Naive thymus-derived CD4-positive, alpha-beta T cell (primary cell): ENCODE results near the gene IL10RB. TPM values are rescaled to one million over a fixed set of nuclear protein-coding genes. Genes with fewer than 3 reads are reported as not detected.

ENCODE experiments used
- ATAC-seq: fragments of 150-1000 bp; cut with Tn5 transposase; 2 replicates; pipeline ENCODE4 v1.10.0; 2021; ENCODE audit warnings: mild to moderate bottlenecking, moderate library complexity
- CTCF ChIA-PET: fragments of 350-600 bp; sonication (Branson Sonifier 250); formaldehyde crosslinking; loops from one replicate; lab custom pipeline; 2021; ENCODE audit warnings: antibody characterized with exemption; lab: Charles Lee
- POLR2A ChIA-PET: fragments of 350-600 bp; sonication (Branson Sonifier 250); formaldehyde crosslinking; loops from one replicate; lab custom pipeline; 2021; ENCODE audit warnings: antibody characterized with exemption, inconsistent platforms; lab: Charles Lee
- DNase-seq, 9 donors: peaks; one replicate each; pipeline versions ENCODE4 v3.0.0 to v3.0.0-alpha.2; 2020 to 2022; ENCODE audit warnings: mixed read lengths in 1 of 9
- H3K27ac ChIP-seq: one replicate; pipeline ENCODE4 v1.7.0; 2013; ENCODE audit warnings: mild to moderate bottlenecking, low read depth, low read length, moderate library complexity
- H3K27me3 ChIP-seq, 2 donors: one replicate each; pipeline ENCODE4 v1.7.0; 2013; ENCODE audit warnings: low read length in 2 of 2, mild to moderate bottlenecking in 2 of 2, moderate library complexity in 2 of 2; ENCODE audit not compliant: control insufficient read depth in 2 of 2, insufficient read depth in 2 of 2
- H3K36me3 ChIP-seq, 3 experiments: 1 replicate in 2 of 3; 2 replicates in 1 of 3; pipeline ENCODE4 v1.7.0; 2013; ENCODE audit warnings: low read length in 3 of 3, mild to moderate bottlenecking in 3 of 3, moderate library complexity in 1 of 3; ENCODE audit not compliant: insufficient read depth in 3 of 3, control insufficient read depth in 2 of 3
- H3K4me1 ChIP-seq, 2 donors: one replicate each; pipeline ENCODE4 v1.7.0; 2013; ENCODE audit warnings: low read length in 2 of 2, mild to moderate bottlenecking in 2 of 2, moderate library complexity in 1 of 2; ENCODE audit not compliant: control insufficient read depth in 2 of 2, insufficient read depth in 2 of 2
- H3K4me3 ChIP-seq: 2 replicates; pipeline ENCODE4 v1.7.0; 2013; ENCODE audit warnings: mild to moderate bottlenecking, low read length
- H3K9me3 ChIP-seq, 3 experiments: 1 replicate in 2 of 3; 2 replicates in 1 of 3; pipeline ENCODE4 v1.7.0; 2013; ENCODE audit warnings: low read length in 3 of 3; ENCODE audit not compliant: control insufficient read depth in 2 of 3
- H3K27ac Mint-ChIP-seq, 9 donors: one replicate each; pipeline ENCODE4 v1.8.0; 2020 to 2022; ENCODE audit warnings: mixed read lengths in 9 of 9, mild to moderate bottlenecking in 8 of 9, moderate library complexity in 5 of 9, inconsistent platforms in 2 of 9
- H3K27me3 Mint-ChIP-seq, 5 donors: one replicate each; pipeline ENCODE4 v1.8.0; 2021 to 2022; ENCODE audit warnings: mixed read lengths in 5 of 5, mild to moderate bottlenecking in 1 of 5
- H3K36me3 Mint-ChIP-seq, 5 donors: one replicate each; pipeline ENCODE4 v1.8.0; 2020 to 2022; ENCODE audit warnings: mixed read lengths in 5 of 5, mild to moderate bottlenecking in 3 of 5, inconsistent platforms in 1 of 5
- H3K4me1 Mint-ChIP-seq, 7 donors: one replicate each; pipeline ENCODE4 v1.8.0; 2020 to 2022; ENCODE audit warnings: mixed read lengths in 7 of 7, mild to moderate bottlenecking in 3 of 7, inconsistent platforms in 1 of 7
- H3K4me3 Mint-ChIP-seq, 10 donors: one replicate each; pipeline ENCODE4 v1.8.0; 2020 to 2022; ENCODE audit warnings: mild to moderate bottlenecking in 10 of 10, mixed read lengths in 10 of 10, moderate library complexity in 6 of 10, inconsistent platforms in 2 of 10
- H3K9me3 Mint-ChIP-seq, 11 donors: one replicate each; pipeline ENCODE4 v1.8.0; 2020 to 2022; ENCODE audit warnings: mixed read lengths in 11 of 11, mild to moderate bottlenecking in 4 of 11, inconsistent platforms in 1 of 11, moderate library complexity in 1 of 11
- intact Hi-C, 2 donors: fragments of 100-400 bp; cut with micrococcal nuclease; formaldehyde crosslinking; loops; one replicate each; pipeline ENCODE4 v1.15.1; 2023
- polyA plus RNA-seq, 2 donors: library from polyadenylated mRNA; unstranded; fragments of 300-500 nt; fragmentation: Illumina TruSeq; gene quantifications; one replicate each; pipeline ENCODE4 v1.2.3, GENCODE V29; 2021
- total RNA-seq, 6 experiments: library from RNA in 5 of 6; stranded (reverse) in 5 of 6; gene quantifications; 1 replicate in 5 of 6; 2 replicates in 1 of 6; pipeline ENCODE4 v1.2.3 and lab custom pipeline; 2021 to 2026

Gene IL10RB
- total and polyA plus RNA-seq, 7 experiments from 2014 or later = 17.6 to 51.4 (median 33.3) TPM

DNA sequence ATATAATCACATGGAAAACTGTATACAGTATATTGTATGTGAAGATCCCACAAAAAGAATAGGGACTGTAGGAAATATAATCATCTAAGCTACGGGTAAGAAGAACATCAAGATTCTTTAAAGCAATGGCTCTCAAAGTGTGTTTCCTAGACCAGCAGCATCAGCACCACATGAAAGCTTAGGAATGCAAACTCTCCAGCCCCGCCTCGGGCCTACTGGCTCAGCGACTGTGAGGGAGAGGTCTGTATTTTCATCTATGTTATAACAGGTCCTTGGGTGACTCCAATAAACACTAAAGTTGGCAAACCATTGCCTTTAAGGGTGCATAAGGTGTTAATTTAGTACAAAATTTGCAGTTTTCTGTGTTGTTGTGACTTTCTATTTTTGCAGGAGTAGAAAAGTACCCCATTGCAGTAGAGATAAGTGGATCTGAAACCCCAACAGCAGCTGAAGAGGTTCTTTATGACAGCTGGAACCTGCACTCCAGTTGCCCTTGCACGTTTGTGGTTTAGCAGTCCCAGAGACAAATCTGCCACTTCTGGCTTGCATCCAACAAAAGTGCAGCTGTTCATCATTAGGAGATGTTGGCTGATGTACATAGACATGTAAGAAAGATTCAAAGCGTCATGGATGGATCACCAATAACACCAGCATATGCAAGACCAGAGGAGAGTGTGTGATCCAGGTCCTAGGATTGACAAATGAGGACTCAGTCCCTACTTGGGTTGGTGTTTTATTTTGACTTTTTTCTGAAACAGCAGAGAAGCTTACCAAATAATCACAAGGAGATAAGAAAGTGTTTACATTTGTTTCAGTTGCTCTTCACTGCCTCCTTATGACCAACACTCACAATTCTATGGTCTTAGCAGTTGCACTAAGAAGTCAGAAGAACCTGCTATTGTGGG, 42.7 kb downstream of the IL10RB start:
- Histone ChIP-seq H3K4me1 (peaks cover 0 to 12% of the 10 kb centered on the region in 2 donors), H3K9me3 (no peaks in the 10 kb centered on the region), H3K27ac (peak overlapping the region; percentile 3), H3K36me3 (no peaks in the 10 kb centered on the region), H3K4me3 (no peak overlapping the region), H3K27me3 (no peaks in the 10 kb centered on the region)
- H3K27me3 Mint-ChIP-seq = peaks cover 0 to 10% (median 0%) of the 10 kb centered on the region in 5 donors
- peaks cover 0 to 10% (median 0%) of the 10 kb centered on the region in 5 donors for H3K36me3 Mint-ChIP-seq
- H3K4me1 Mint-ChIP-seq = peaks cover 9 to 43% (median 31%) of the 10 kb centered on the region in 7 donors
- DNase-seq (peak in 7 of 9 donors; percentile 26 to 60 (median 40)), ATAC-seq (peak; percentile 38)
- POLR2A ChIA-PET = interaction anchor here (0.6 to 2.7 kb wide), 7 partner anchors 9 to 90 kb away, joined by 3 to 15 read pairs (median 6); partner anchors contain the start of gene IFNAR1
- intact Hi-C loops = loop anchor here in 1 of 2 donors (1.0 kb wide), 1 partner anchor 110 kb away; no protein-coding TSS in a partner anchor
- H3K27ac Mint-ChIP-seq = peak overlapping the region in 7 of 9 donors; percentile 1 to 80 (median 23)
- peak overlapping the region in 3 of 10 donors; percentile 5 to 12 (median 5) for H3K4me3 Mint-ChIP-seq
- peaks cover 0 to 7% (median 4%) of the 10 kb centered on the region in 11 donors for H3K9me3 Mint-ChIP-seq
- CTCF ChIA-PET = interaction anchor here (0.7 to 1.6 kb wide), 7 partner anchors 9 to 111 kb away, joined by 3 to 5 read pairs (median 3); partner anchors contain the start of gene IFNAR1

GRCh38 chr21:33309778-33310177, 43.6 kb downstream of the IL10RB start:
- Mint-ChIP-seq H3K36me3 (peaks cover 0 to 10% (median 0%) of the 10 kb centered on the region in 5 donors), H3K9me3 (peaks cover 0 to 7% (median 4%) of the 10 kb centered on the region in 11 donors), H3K27ac (peak overlapping the region in 1 of 9 donors; percentile 28), H3K27me3 (peaks cover 0 to 13% (median 0%) of the 10 kb centered on the region in 5 donors), H3K4me3 (no peak overlapping the region), H3K4me1 (peaks cover 6 to 34% (median 24%) of the 10 kb centered on the region in 7 donors)
- DNase-seq (no peak), ATAC-seq (no peak)
- Histone ChIP-seq H3K27me3 (no peaks in the 10 kb centered on the region), H3K4me3 (no peak overlapping the region), H3K27ac (no peak overlapping the region), H3K9me3 (no peaks in the 10 kb centered on the region), H3K4me1 (peaks cover 0 to 12% of the 10 kb centered on the region in 2 donors), H3K36me3 (no peaks in the 10 kb centered on the region)
- intact Hi-C loops = loop anchor here in 1 of 2 donors (1.0 kb wide), 1 partner anchor 110 kb away; no protein-coding TSS in a partner anchor
- POLR2A ChIA-PET = interaction anchor here (1.6 to 2.3 kb wide), 2 partner anchors 10 to 17 kb away, joined by 6 to 15 read pairs; no protein-coding TSS in a partner anchor
- CTCF ChIA-PET = interaction anchor here (1.3 to 2.0 kb wide), 4 partner anchors 11 to 112 kb away, joined by 3 to 5 read pairs (median 4); no protein-coding TSS in a partner anchor

GRCh38 chr21:33312121-33312520, 46.0 kb downstream of the IL10RB start:
- no peaks in the 10 kb centered on the region for H3K36me3 ChIP-seq
- intact Hi-C loops = no loop called here
- POLR2A ChIA-PET = interaction anchor here (0.6 kb wide), 1 partner anchor 13 kb away, joined by 4 read pairs; the partner anchor contains the start of gene IFNAR1
- no peak overlapping the region for H3K27ac Mint-ChIP-seq
- H3K4me3 Mint-ChIP-seq = no peak overlapping the region
- CTCF ChIA-PET = interaction anchor here (0.6 to 0.9 kb wide), 2 partner anchors 73 to 80 kb away, joined by 3 read pairs; no protein-coding TSS in a partner anchor
- no peaks in the 10 kb centered on the region for H3K9me3 ChIP-seq
- no peak for DNase-seq
- H3K4me1 ChIP-seq = peaks cover 0 to 12% of the 10 kb centered on the region in 2 donors
- peaks cover 0 to 7% (median under 1%) of the 10 kb centered on the region in 11 donors for H3K9me3 Mint-ChIP-seq
- peaks cover 0 to 8% (median 0%) of the 10 kb centered on the region in 5 donors for H3K36me3 Mint-ChIP-seq
- ATAC-seq = no peak
- H3K27me3 Mint-ChIP-seq = peaks cover 0 to 25% (median 0%) of the 10 kb centered on the region in 5 donors
- no peaks in the 10 kb centered on the region for H3K27me3 ChIP-seq
- peaks cover 3 to 24% (median 20%) of the 10 kb centered on the region in 7 donors for H3K4me1 Mint-ChIP-seq
- H3K4me3 ChIP-seq = no peak overlapping the region
- no peak overlapping the region for H3K27ac ChIP-seq

GRCh38 chr21:33313183-33313582, 47.0 kb downstream of the IL10RB start:
- CTCF ChIA-PET = interaction anchor here (0.7 to 1.0 kb wide), 5 partner anchors 13 to 369 kb away, joined by 3 to 5 read pairs (median 3); no protein-coding TSS in a partner anchor
- peaks cover 0 to 8% (median 0%) of the 10 kb centered on the region in 5 donors for H3K36me3 Mint-ChIP-seq
- H3K27me3 Mint-ChIP-seq = peaks cover 0 to 34% (median 0%) of the 10 kb centered on the region in 5 donors
- no peak overlapping the region for H3K27ac Mint-ChIP-seq
- Histone ChIP-seq H3K36me3 (no peaks in the 10 kb centered on the region), H3K27me3 (no peaks in the 10 kb centered on the region), H3K27ac (no peak overlapping the region), H3K4me1 (peaks cover 0 to 10% of the 10 kb centered on the region in 2 donors), H3K9me3 (no peaks in the 10 kb centered on the region), H3K4me3 (no peak overlapping the region)
- H3K4me3 Mint-ChIP-seq = no peak overlapping the region
- peaks cover 0 to 7% (median 0%) of the 10 kb centered on the region in 11 donors for H3K9me3 Mint-ChIP-seq
- POLR2A ChIA-PET = interaction anchor here (0.6 to 2.6 kb wide), 4 partner anchors 12 to 51 kb away, joined by 3 to 8 read pairs (median 4); partner anchors contain the start of gene IFNAR1
- intact Hi-C loops = no loop called here
- DNase-seq (no peak), ATAC-seq (no peak)
- peaks cover 3 to 14% (median 13%) of the 10 kb centered on the region in 7 donors for H3K4me1 Mint-ChIP-seq

- no peak overlapping the region for H3K27ac Mint-ChIP-seq
- no peak overlapping the region for H3K4me3 Mint-ChIP-seq
- peaks cover 0 to 7% (median 0%) of the 10 kb centered on the region in 11 donors for H3K9me3 Mint-ChIP-seq
- DNase-seq (no peak), ATAC-seq (no peak)
- intact Hi-C loops = no loop called here
- Histone ChIP-seq H3K4me3 (no peak overlapping the region), H3K27ac (no peak overlapping the region), H3K36me3 (no peaks in the 10 kb centered on the region), H3K27me3 (no peaks in the 10 kb centered on the region), H3K4me1 (peaks cover 0 to 6% of the 10 kb centered on the region in 2 donors), H3K9me3 (no peaks in the 10 kb centered on the region)
- H3K36me3 Mint-ChIP-seq = peaks cover 0 to 8% (median 0%) of the 10 kb centered on the region in 5 donors
- CTCF ChIA-PET = interaction anchor here (0.7 to 1.0 kb wide), 3 partner anchors 12 to 71 kb away, joined by 3 to 5 read pairs (median 3); no protein-coding TSS in a partner anchor
- H3K4me1 Mint-ChIP-seq = peaks cover 3 to 12% (median 9%) of the 10 kb centered on the region in 7 donors
- H3K27me3 Mint-ChIP-seq = peaks cover 0 to 36% (median 0%) of the 10 kb centered on the region in 5 donors
- POLR2A ChIA-PET = interaction anchor here (0.6 to 2.6 kb wide), 4 partner anchors 12 to 52 kb away, joined by 3 to 8 read pairs (median 4); partner anchors contain the start of gene IFNAR1
Observed at GRCh38 chr21:33313611-33314010, 47.4 kb downstream of the IL10RB start.
